ENCODE measurements around the gene PARD3. TPM values are rescaled to one million over a fixed set of nuclear protein-coding genes. Genes with fewer than 3 reads are reported as not detected.
A peak's percentile ranks its signal among the peaks of the same experiment; 100 is the strongest.

PARD3 gene
- total and polyA plus RNA-seq, 2 donors (not counting 1 experiment from before 2014, with no cell fraction given): 24.0 to 46.4 TPM

DNA sequence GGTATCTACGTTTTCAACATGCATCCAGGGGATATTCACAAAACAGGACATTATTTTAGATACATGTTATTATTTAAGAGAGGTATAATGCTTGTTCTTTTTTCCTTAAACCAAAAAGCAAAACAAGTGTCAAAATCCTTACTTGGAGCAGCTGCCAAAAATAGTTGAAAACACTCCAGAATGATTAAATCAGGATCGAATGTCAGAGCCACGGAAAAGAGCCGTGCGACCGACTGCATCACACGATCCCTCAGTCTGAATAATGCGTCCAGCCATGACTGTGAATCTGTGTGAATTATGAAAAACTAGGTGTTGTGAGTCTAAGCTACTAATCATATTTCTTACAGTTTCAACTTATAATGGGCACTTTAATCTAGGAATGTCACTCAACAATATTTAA, 126.0 kb downstream of the PARD3 start:
- no peaks in the 10 kb centered on the region for H3K9me3 ChIP-seq (ENCODE audit: control insufficient read depth, insufficient read depth, low read depth, low read length)
- no peaks in the 10 kb centered on the region for H4K20me1 ChIP-seq (ENCODE audit: control insufficient read depth, extremely low read depth, insufficient read depth, low read length)
- H2AFZ ChIP-seq (ENCODE audit: low read length): no peak overlapping the region
- H3K36me3 ChIP-seq (ENCODE audit: control insufficient read depth, insufficient read depth, low read length): no peaks in the 10 kb centered on the region
- H3K9ac ChIP-seq (ENCODE audit: insufficient read depth, low read length): no peak overlapping the region
- no peak overlapping the region for H3K4me3 ChIP-seq (replicated peaks in 1 of 4; ENCODE audit: control extremely low read depth in 1 of 4, insufficient read depth in 1 of 4, low read depth in 3 of 4, low read length in 4 of 4)
- peaks cover 11% of the 10 kb centered on the region for H3K4me1 ChIP-seq (ENCODE audit: control insufficient read depth, extremely low read depth, insufficient read depth, low read length)
- peak; percentile 73 to 77 for DNase-seq (ENCODE audit: low read depth in 2 of 2)
- no peak for TF ChIP-seq EZH2 (IDR thresholded peaks at IDR 0.05; ENCODE audit: low read length, missing control alignments)
- TF ChIP-seq, protein P1, sequence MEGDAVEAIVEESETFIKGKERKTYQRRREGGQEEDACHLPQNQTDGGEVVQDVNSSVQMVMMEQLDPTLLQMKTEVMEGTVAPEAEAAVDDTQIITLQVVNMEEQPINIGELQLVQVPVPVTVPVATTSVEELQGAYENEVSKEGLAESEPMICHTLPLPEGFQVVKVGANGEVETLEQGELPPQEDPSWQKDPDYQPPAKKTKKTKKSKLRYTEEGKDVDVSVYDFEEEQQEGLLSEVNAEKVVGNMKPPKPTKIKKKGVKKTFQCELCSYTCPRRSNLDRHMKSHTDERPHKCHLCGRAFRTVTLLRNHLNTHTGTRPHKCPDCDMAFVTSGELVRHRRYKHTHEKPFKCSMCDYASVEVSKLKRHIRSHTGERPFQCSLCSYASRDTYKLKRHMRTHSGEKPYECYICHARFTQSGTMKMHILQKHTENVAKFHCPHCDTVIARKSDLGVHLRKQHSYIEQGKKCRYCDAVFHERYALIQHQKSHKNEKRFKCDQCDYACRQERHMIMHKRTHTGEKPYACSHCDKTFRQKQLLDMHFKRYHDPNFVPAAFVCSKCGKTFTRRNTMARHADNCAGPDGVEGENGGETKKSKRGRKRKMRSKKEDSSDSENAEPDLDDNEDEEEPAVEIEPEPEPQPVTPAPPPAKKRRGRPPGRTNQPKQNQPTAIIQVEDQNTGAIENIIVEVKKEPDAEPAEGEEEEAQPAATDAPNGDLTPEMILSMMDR (conservative IDR thresholded peaks at IDR 0.05 in 1 of 2, IDR thresholded peaks at IDR 0.05 in 1 of 2; ENCODE audit: low read depth in 1 of 2, low read length in 2 of 2): no peak
- H3K27ac ChIP-seq (ENCODE audit: insufficient read depth, low read length): no peak overlapping the region
- H3K79me2 ChIP-seq (ENCODE audit: control insufficient read depth, insufficient read depth, low read length): no peaks in the 10 kb centered on the region
- H3K4me2 ChIP-seq (ENCODE audit: extremely low read depth, insufficient read depth, low read length): peak overlapping the region; percentile 13
- no peaks in the 10 kb centered on the region for H3K27me3 ChIP-seq (ENCODE audit: control insufficient read depth, insufficient read depth, low read length)

DNA sequence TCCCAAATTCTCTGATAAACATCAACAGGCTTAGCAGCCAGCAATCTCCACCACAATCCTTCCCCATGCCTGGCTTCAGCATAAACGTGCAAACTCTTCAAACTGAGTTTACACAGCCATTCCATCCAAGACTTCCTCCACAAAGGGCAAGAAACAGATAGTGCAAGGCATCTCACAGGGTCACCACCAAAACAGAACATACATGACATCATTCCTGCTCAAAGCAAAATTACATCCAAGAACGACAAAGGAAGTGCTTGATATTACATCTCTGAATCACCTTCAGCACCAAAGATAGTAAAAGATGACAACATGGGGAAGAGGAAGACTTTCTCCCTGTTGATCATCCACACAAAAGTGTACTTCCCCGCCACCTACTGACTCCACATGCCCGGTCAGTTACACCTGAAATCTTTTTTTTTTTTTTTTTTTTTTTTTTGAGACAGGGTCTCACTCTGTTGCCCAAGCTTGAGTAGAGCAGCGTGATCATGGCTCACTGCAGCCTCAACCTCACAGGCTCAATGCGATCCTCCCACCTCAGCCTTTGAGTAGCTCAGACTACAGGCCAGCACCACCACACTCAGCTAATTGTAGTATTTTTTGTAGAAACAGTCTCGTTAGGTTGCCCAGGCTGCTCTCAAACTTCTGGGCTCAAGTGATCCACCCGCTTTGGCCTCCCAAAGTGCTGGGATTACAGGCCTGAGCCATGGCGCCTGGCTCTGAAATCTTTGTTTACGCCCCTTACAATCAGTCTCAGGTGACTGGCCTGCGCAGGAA, 127.5 kb downstream of the PARD3 start:
- no peak overlapping the region for H3K4me3 ChIP-seq (replicated peaks in 1 of 4; ENCODE audit: control extremely low read depth in 1 of 4, insufficient read depth in 1 of 4, low read depth in 3 of 4, low read length in 4 of 4)
- no peaks in the 10 kb centered on the region for H3K27me3 ChIP-seq (ENCODE audit: control insufficient read depth, insufficient read depth, low read length)
- H4K20me1 ChIP-seq (ENCODE audit: control insufficient read depth, extremely low read depth, insufficient read depth, low read length): no peaks in the 10 kb centered on the region
- no peak overlapping the region for H3K27ac ChIP-seq (ENCODE audit: insufficient read depth, low read length)
- H3K36me3 ChIP-seq (ENCODE audit: control insufficient read depth, insufficient read depth, low read length): no peaks in the 10 kb centered on the region
- no peaks in the 10 kb centered on the region for H3K9me3 ChIP-seq (ENCODE audit: control insufficient read depth, insufficient read depth, low read depth, low read length)
- no peak for TF ChIP-seq EZH2 (IDR thresholded peaks at IDR 0.05; ENCODE audit: low read length, missing control alignments)
- TF ChIP-seq, protein P1 (conservative IDR thresholded peaks at IDR 0.05 in 1 of 2, IDR thresholded peaks at IDR 0.05 in 1 of 2; ENCODE audit: low read depth in 1 of 2, low read length in 2 of 2): no peak
- peak overlapping the region; percentile 42 for H3K4me2 ChIP-seq (ENCODE audit: extremely low read depth, insufficient read depth, low read length)
- DNase-seq (ENCODE audit: low read depth in 2 of 2): peak; percentile 24 to 42
- H2AFZ ChIP-seq (ENCODE audit: low read length): no peak overlapping the region
- no peak overlapping the region for H3K9ac ChIP-seq (ENCODE audit: insufficient read depth, low read length)
- peaks cover 11% of the 10 kb centered on the region for H3K4me1 ChIP-seq (ENCODE audit: control insufficient read depth, extremely low read depth, insufficient read depth, low read length)
- H3K79me2 ChIP-seq (ENCODE audit: control insufficient read depth, insufficient read depth, low read length): no peaks in the 10 kb centered on the region

DNA sequence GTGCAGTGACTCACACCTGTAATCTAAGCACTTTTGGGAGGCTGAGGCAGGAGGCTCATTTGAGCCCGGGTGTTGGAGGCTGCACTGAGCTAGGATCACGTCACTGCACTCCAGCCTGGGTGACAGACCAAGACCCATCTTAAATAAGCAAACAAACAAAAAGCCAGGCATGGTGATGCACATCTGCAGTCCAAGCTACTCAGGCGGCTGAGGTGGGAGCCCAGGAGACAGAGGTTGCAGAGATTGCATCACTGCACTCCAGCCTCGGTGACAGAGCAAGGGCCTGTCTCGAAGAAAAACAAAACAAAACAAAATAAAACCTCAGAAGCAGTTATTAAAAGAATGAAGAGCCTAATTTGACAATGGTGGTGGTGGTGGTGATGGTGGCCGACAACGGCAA, 132.5 kb downstream of the PARD3 start:
- Histone ChIP-seq H3K36me3 (ENCODE audit: control insufficient read depth, insufficient read depth, low read length) (no peaks in the 10 kb centered on the region), H3K79me2 (ENCODE audit: control insufficient read depth, insufficient read depth, low read length) (no peaks in the 10 kb centered on the region)

More for the DNA sequence above, 132.5 kb downstream of the PARD3 start:
- Histone ChIP-seq H2AFZ (ENCODE audit: low read length) (no peak overlapping the region), H3K4me3 (replicated peaks in 1 of 4; ENCODE audit: control extremely low read depth in 1 of 4, insufficient read depth in 1 of 4, low read depth in 3 of 4, low read length in 4 of 4) (no peak overlapping the region), H3K9ac (ENCODE audit: insufficient read depth, low read length) (no peak overlapping the region), H3K27me3 (ENCODE audit: control insufficient read depth, insufficient read depth, low read length) (no peaks in the 10 kb centered on the region), H3K4me1 (ENCODE audit: control insufficient read depth, extremely low read depth, insufficient read depth, low read length) (peaks cover 3% of the 10 kb centered on the region), H3K9me3 (ENCODE audit: control insufficient read depth, insufficient read depth, low read depth, low read length) (no peaks in the 10 kb centered on the region), H3K4me2 (ENCODE audit: extremely low read depth, insufficient read depth, low read length) (no peak overlapping the region), H3K27ac (ENCODE audit: insufficient read depth, low read length) (no peak overlapping the region), H4K20me1 (ENCODE audit: control insufficient read depth, extremely low read depth, insufficient read depth, low read length) (no peaks in the 10 kb centered on the region)
- TF ChIP-seq, protein P1 (conservative IDR thresholded peaks at IDR 0.05 in 1 of 2, IDR thresholded peaks at IDR 0.05 in 1 of 2; ENCODE audit: low read depth in 1 of 2, low read length in 2 of 2): no peak
- no peak for TF ChIP-seq EZH2 (IDR thresholded peaks at IDR 0.05; ENCODE audit: low read length, missing control alignments)
- DNase-seq (ENCODE audit: low read depth in 2 of 2): no peak

Data from fibroblast of lung (primary cell).